Mesendoderm (in vitro differentiated cells): ENCODE data around the gene FAT1.
A peak's percentile ranks its signal among the peaks of the same experiment; 100 is the strongest.

Experiments used
- DNase-seq: peaks from one replicate; pipeline ENCODE4 v3.0.0; 2013
- H2AK5ac ChIP-seq: 2 replicates; pipeline ENCODE4 v1.6.1; 2013; ENCODE audit warnings: low read length, inconsistent platforms
- H2BK120ac ChIP-seq: 2 replicates; pipeline ENCODE4 v1.6.1; 2013; ENCODE audit warnings: low read depth, mild to moderate bottlenecking, low read length, moderate library complexity, mixed read lengths
- H2BK15ac ChIP-seq: replicated peaks from 2 replicates; pipeline ENCODE4 v1.6.1; 2013; ENCODE audit warnings: low read depth, mild to moderate bottlenecking, moderate library complexity
- H2BK5ac ChIP-seq: 2 replicates; pipeline ENCODE4 v1.6.1; 2013; ENCODE audit warnings: low read length, inconsistent platforms
- H3K18ac ChIP-seq: 2 replicates; pipeline ENCODE4 v1.6.1; 2013; ENCODE audit warnings: mild to moderate bottlenecking, low read length, mixed read lengths
- H3K23ac ChIP-seq: one replicate; pipeline ENCODE4 v1.6.1; 2013; ENCODE audit warnings: low read length
- H3K27ac ChIP-seq: 2 replicates; pipeline ENCODE4 v1.5.1; 2013; ENCODE audit warnings: low read depth, mild to moderate bottlenecking, inconsistent platforms, low read length, moderate library complexity
- H3K27me3 ChIP-seq: 2 replicates; pipeline ENCODE4 v1.6.1; 2013; ENCODE audit warnings: low read length, control low read depth, mild to moderate bottlenecking, inconsistent platforms; ENCODE audit not compliant: insufficient read depth, poor library complexity
- H3K36me3 ChIP-seq: 2 replicates; pipeline ENCODE4 v1.6.1; 2013; ENCODE audit warnings: low read length, inconsistent platforms; ENCODE audit not compliant: control insufficient read depth, insufficient read depth
- H3K4ac ChIP-seq: one replicate; pipeline ENCODE4 v1.6.1; 2013; ENCODE audit warnings: low read depth, mild to moderate bottlenecking, low read length, moderate library complexity
- H3K4me1 ChIP-seq: 2 replicates; pipeline ENCODE4 v1.6.1; 2013; ENCODE audit warnings: low read depth, low read length, inconsistent platforms; ENCODE audit not compliant: control insufficient read depth
- H3K4me2 ChIP-seq: 2 replicates; pipeline ENCODE4 v1.6.1; 2013; ENCODE audit warnings: low read length
- H3K4me3 ChIP-seq: 2 replicates; pipeline ENCODE4 v1.5.1; 2013; ENCODE audit warnings: mild to moderate bottlenecking, low read length
- H3K56ac ChIP-seq: one replicate; pipeline ENCODE4 v1.6.1; 2013; ENCODE audit warnings: low read length
- H3K79me1 ChIP-seq: 2 replicates; pipeline ENCODE4 v1.6.1; 2013; ENCODE audit warnings: low read length, inconsistent platforms
- H3K79me2 ChIP-seq: 2 replicates; pipeline ENCODE4 v1.6.1; 2013; ENCODE audit warnings: mild to moderate bottlenecking, low read length; ENCODE audit not compliant: control insufficient read depth, insufficient read depth
- H3K9ac ChIP-seq: 2 replicates; pipeline ENCODE4 v1.6.1; 2013; ENCODE audit warnings: low read length, inconsistent platforms
- H4K5ac ChIP-seq: one replicate; pipeline ENCODE4 v1.6.1; 2013; ENCODE audit warnings: low read length
- H4K8ac ChIP-seq: one replicate; pipeline ENCODE4 v1.6.1; 2013; ENCODE audit warnings: low read depth, mild to moderate bottlenecking, control low read depth, low read length, moderate library complexity
- WGBS: extraction: QIAGEN DNeasy Blood & Tissue Kit; methylation state at CpG from one replicate; pipeline ENCODE4 v1.1.7; 2013; ENCODE audit warnings: low lambda C conversion rate, missing lambda C conversion rate; ENCODE audit not compliant: insufficient coverage; ENCODE audit errors: extremely low coverage; 5-methylcytosine and 5-hydroxymethylcytosine counted together

Gene FAT1

DNA sequence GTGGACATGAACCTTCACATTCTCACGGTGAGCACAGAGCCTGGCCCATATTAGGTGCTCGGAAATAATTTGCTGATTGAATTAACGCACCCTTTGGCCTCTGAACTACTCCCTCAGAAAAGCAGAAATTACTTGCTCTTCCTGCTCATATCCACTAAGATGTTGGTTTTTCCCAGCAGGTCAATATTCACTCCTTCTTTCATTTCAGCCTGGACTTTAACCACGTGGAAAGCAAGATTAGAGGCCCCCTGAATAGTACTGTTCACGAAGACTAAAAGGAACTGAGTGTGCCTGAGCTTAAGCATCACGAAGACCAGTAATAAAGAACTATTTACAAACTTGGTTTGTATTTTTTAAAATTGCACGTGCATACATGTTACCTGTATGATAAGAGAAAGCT is 178.2 kb downstream of the FAT1 start:
- no peak overlapping the region for H3K18ac ChIP-seq
- WGBS = no CpG with 5 or more reads among the region's 7 CpGs
- H2BK120ac ChIP-seq = no peak overlapping the region
- H3K27me3 ChIP-seq = no peaks in the 10 kb centered on the region
- H3K9ac ChIP-seq = no peak overlapping the region
- no peak overlapping the region for H3K4me2 ChIP-seq
- no peak overlapping the region for H4K5ac ChIP-seq
- H3K36me3 ChIP-seq = no peaks in the 10 kb centered on the region
- no peak overlapping the region for H3K56ac ChIP-seq
- H2BK15ac ChIP-seq = no peak overlapping the region
- no peak overlapping the region for H2AK5ac ChIP-seq
- no peak for DNase-seq
- H3K23ac ChIP-seq = no peak overlapping the region
- H3K27ac ChIP-seq = no peak overlapping the region
- H3K79me2 ChIP-seq = no peaks in the 10 kb centered on the region
- H4K8ac ChIP-seq = no peak overlapping the region
- H3K4me1 ChIP-seq = no peaks in the 10 kb centered on the region
- no peak overlapping the region for H3K4me3 ChIP-seq
- H3K4ac ChIP-seq = no peak overlapping the region
- no peak overlapping the region for H2BK5ac ChIP-seq
- no peaks in the 10 kb centered on the region for H3K79me1 ChIP-seq

DNA sequence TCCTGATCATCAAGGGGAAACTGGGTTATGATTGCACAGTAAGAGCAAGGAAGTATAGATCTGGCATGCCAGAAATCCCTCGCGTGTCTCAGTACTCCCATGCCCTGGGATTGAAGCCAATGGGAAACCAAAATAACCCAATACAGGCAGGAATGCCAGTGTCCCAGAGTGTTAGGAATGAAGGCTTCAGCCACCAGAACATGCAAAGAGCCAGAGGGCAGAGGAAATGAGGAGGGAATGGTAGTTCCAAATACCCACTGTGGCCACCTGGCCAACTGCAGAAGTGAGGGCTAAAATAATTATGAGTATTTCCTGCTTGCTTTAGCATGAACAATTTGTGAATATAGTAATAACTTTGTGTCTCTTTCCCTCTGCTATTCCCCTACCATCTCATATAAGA is 180.4 kb downstream of the FAT1 start:
- H2BK5ac ChIP-seq = no peak overlapping the region
- H3K36me3 ChIP-seq = no peaks in the 10 kb centered on the region
- no peak overlapping the region for H3K4me3 ChIP-seq
- no peak overlapping the region for H3K56ac ChIP-seq
- no CpG with 5 or more reads among the region's 2 CpGs for WGBS
- H3K23ac ChIP-seq = no peak overlapping the region
- no peak overlapping the region for H4K8ac ChIP-seq
- no peak overlapping the region for H2BK15ac ChIP-seq
- H4K5ac ChIP-seq = no peak overlapping the region
- H3K4ac ChIP-seq = no peak overlapping the region
- H3K18ac ChIP-seq = no peak overlapping the region
- peaks cover 1% of the 10 kb centered on the region for H3K4me1 ChIP-seq
- no peak overlapping the region for H3K27ac ChIP-seq
- H3K4me2 ChIP-seq = no peak overlapping the region
- no peak overlapping the region for H2BK120ac ChIP-seq
- H3K9ac ChIP-seq = no peak overlapping the region
- no peaks in the 10 kb centered on the region for H3K79me1 ChIP-seq
- no peak for DNase-seq
- no peaks in the 10 kb centered on the region for H3K27me3 ChIP-seq
- H3K79me2 ChIP-seq = no peaks in the 10 kb centered on the region
- H2AK5ac ChIP-seq = no peak overlapping the region

DNA sequence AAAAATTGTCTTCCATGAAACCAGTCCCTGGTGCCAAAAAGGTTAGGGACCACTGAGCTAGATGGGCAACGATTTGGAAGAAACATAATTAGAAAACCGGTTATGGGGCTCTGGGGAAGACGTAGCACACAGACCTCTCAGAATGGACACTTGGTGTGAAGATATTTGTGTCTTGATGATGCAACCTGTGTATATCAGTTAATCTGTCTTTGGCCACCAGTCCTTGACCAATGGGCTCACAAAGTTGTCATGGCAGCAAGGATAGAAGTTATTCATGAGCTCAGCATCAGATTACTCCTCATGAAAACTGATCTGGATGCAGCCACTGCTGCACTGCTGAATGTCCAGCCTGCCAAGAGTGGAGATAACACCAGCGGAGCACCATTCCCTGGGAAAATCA is 181.9 kb downstream of the FAT1 start:
- H3K4me1 ChIP-seq = peaks cover 1% of the 10 kb centered on the region
- no peaks in the 10 kb centered on the region for H3K27me3 ChIP-seq
- H2BK15ac ChIP-seq = no peak overlapping the region
- H3K23ac ChIP-seq = no peak overlapping the region
- H3K4me2 ChIP-seq = no peak overlapping the region
- no peak for DNase-seq
- H2BK5ac ChIP-seq = no peak overlapping the region
- no peak overlapping the region for H3K4ac ChIP-seq
- H3K79me2 ChIP-seq = no peaks in the 10 kb centered on the region
- H4K8ac ChIP-seq = no peak overlapping the region
- H3K56ac ChIP-seq = no peak overlapping the region
- WGBS = no CpG with 5 or more reads among the region's 4 CpGs
- no peak overlapping the region for H2AK5ac ChIP-seq
- H3K4me3 ChIP-seq = no peak overlapping the region
- no peak overlapping the region for H2BK120ac ChIP-seq
- H3K9ac ChIP-seq = no peak overlapping the region
- no peak overlapping the region for H3K18ac ChIP-seq
- H3K27ac ChIP-seq = no peak overlapping the region
- H4K5ac ChIP-seq = no peak overlapping the region
- H3K79me1 ChIP-seq = no peaks in the 10 kb centered on the region
- no peaks in the 10 kb centered on the region for H3K36me3 ChIP-seq

DNA sequence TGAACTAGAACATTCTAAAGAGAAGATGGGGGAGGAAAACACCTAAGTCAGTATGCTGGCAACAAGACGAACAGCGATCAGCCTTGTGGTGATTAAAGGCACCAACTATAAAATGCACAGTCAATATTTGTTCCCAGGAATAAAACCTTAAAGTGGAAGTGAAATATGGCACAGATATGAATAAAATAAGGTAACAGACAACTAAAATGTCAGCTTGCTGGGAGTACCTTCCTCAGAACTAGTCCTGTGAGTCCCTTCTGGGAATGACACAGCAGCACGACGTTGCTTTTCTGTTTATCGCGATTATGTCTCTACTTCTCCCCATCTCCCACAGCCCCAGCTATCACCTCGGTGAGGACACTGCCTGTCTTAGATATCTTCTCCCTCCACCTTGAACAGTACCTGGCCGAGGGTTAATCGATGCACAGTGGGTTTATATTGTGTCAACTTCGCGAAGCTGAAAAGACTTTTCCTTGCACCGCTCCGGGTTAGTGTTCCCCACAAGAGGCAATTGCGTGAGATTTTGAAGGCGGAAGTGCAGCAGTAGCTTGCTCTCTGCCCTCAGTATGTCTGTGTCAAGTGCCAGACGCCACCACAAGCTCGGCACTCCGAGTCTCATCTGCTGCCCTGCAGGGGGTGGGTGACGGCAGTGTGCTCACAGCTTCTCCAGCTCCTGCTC is 185.7 kb downstream of the FAT1 start:
- DNase-seq = peak; percentile 69
- no CpG with 5 or more reads among the region's 19 CpGs for WGBS

More for the DNA sequence above, 185.7 kb downstream of the FAT1 start:
- Histone ChIP-seq H3K79me1 (no peaks in the 10 kb centered on the region), H4K5ac (no peak overlapping the region), H2AK5ac (no peak overlapping the region), H4K8ac (no peak overlapping the region), H3K4ac (no peak overlapping the region), H3K4me2 (no peak overlapping the region), H3K56ac (no peak overlapping the region), H2BK120ac (no peak overlapping the region), H3K79me2 (no peaks in the 10 kb centered on the region), H2BK15ac (no peak overlapping the region), H3K23ac (no peak overlapping the region), H3K27ac (no peak overlapping the region), H3K4me3 (no peak overlapping the region), H2BK5ac (no peak overlapping the region), H3K9ac (no peak overlapping the region), H3K27me3 (no peaks in the 10 kb centered on the region), H3K4me1 (peaks cover 1% of the 10 kb centered on the region), H3K36me3 (no peaks in the 10 kb centered on the region), H3K18ac (no peak overlapping the region)
